HCT116 (cell line): ENCODE results near the gene DGKZ. TPM values are rescaled to one million over a fixed set of nuclear protein-coding genes. Genes with fewer than 3 reads are reported as not detected.

ENCODE experiments used
- ATAC-seq: fragments of 200-7000 bp; cut with Tn5 transposase; 2 replicates; pipeline ENCODE4 v1.9.1; 2020; ENCODE audit warnings: mild to moderate bottlenecking, moderate library complexity
- BruUV-seq: library from RNA; stranded (reverse); fragments of 400-500 nt; replicated peaks from 2 replicates; lab custom pipeline; 2021; lab: Mats Ljungman, UMichigan
- CTCF ChIA-PET: fragments of 300-600 bp; sonication (Branson Sonifier 250); formaldehyde crosslinking; loops from one replicate; lab custom pipeline; 2021; ENCODE audit warnings: antibody characterized with exemption; lab: Charles Lee
- POLR2A ChIA-PET: fragments of 300-600, 350-600 bp; sonication (Branson Sonifier 250); formaldehyde crosslinking; loops from one replicate; lab custom pipeline; 2021; ENCODE audit warnings: antibody characterized with exemption; lab: Charles Lee
- RAD21 ChIA-PET, 2 experiments: fragments of 300-600 bp; sonication (Branson Sonifier 250); formaldehyde crosslinking; loops; one replicate each; lab custom pipeline; 2023; ENCODE audit warnings: low total read pairs in 2 of 2; ENCODE audit not compliant: uncharacterized antibody in 2 of 2, unreplicated experiment in 2 of 2, low non-redundant PET in 1 of 2; lab: Charles Lee
- DNase-seq: peaks from one replicate; pipeline ENCODE4 v3.0.0-alpha.2; 2010; ENCODE audit warnings: low read depth, low spot score
- H2AFZ ChIP-seq: fragments of 200-600 bp; shearing (Covaris generic), sonication (generic); 2 replicates; pipeline ENCODE4 v1.6.1; 2017; ENCODE audit warnings: low read depth, mixed run types, mixed read lengths, antibody characterized with exemption, low read length; ENCODE audit not compliant: poor library complexity, severe bottlenecking
- H3K27ac ChIP-seq: 2 replicates; pipeline ENCODE4 v1.5.1; 2012; ENCODE audit warnings: low read depth, low read length
- H3K27me3 ChIP-seq: fragments of 200-600 bp; sonication (generic); 2 replicates; pipeline ENCODE4 v1.6.1; 2016; ENCODE audit warnings: mixed run types, low read length, mixed read lengths; ENCODE audit not compliant: insufficient read depth
- H3K36me3 ChIP-seq, 2 experiments: fragments of 200-500 bp in 1 of 2; fragments of 200-600 bp in 1 of 2; sonication (Bioruptor generic) in 1 of 2; sonication (generic) in 1 of 2; 2 replicates each; pipeline versions ENCODE4 v1.5.1 to v1.6.1; 2014 to 2016; ENCODE audit warnings: low read length in 2 of 2, inconsistent platforms in 1 of 2, mixed read lengths in 1 of 2, mixed run types in 1 of 2; ENCODE audit not compliant: insufficient read depth in 2 of 2, control insufficient read depth in 1 of 2
- H3K4me1 ChIP-seq, 2 experiments: fragments of 200-600 bp in 1 of 2; sonication (generic) in 1 of 2; 2 replicates each; pipeline versions ENCODE4 v1.5.1 to v1.6.1; 2012 to 2017; ENCODE audit warnings: low read length in 2 of 2, inconsistent platforms in 1 of 2, mild to moderate bottlenecking in 1 of 2, mixed read lengths in 1 of 2, mixed run types in 1 of 2, moderate library complexity in 1 of 2; ENCODE audit not compliant: insufficient read depth in 2 of 2, control insufficient read depth in 1 of 2
- H3K4me2 ChIP-seq: fragments of 200-600 bp; sonication (generic); 2 replicates; pipeline ENCODE4 v1.6.1; 2017; ENCODE audit warnings: mixed run types, low read length, mixed read lengths
- H3K4me3 ChIP-seq, 2 experiments: fragments of 200-600 bp in 1 of 2; sonication (generic) in 1 of 2; replicated peaks in 1 of 2; 2 replicates each; pipeline ENCODE4 v1.5.1; 2011 to 2016; ENCODE audit warnings: low read length in 2 of 2, control low read depth in 1 of 2, low read depth in 1 of 2, mild to moderate bottlenecking in 1 of 2, mixed read lengths in 1 of 2, mixed run types in 1 of 2
- H3K79me2 ChIP-seq: fragments of 200-600 bp; sonication (generic); 2 replicates; pipeline ENCODE4 v1.6.1; 2017; ENCODE audit warnings: mild to moderate bottlenecking, mixed run types, low read length, moderate library complexity, mixed read lengths; ENCODE audit not compliant: insufficient read depth
- H3K9ac ChIP-seq: fragments of 200-600 bp; sonication (generic); 2 replicates; pipeline ENCODE4 v1.6.1; 2016; ENCODE audit warnings: low read length, mixed read lengths
- H3K9me2 ChIP-seq: fragments of 200-600 bp; sonication (generic), shearing (Covaris generic); 2 replicates; pipeline ENCODE4 v1.6.1; 2017; ENCODE audit warnings: mixed run types, mild to moderate bottlenecking, moderate library complexity; ENCODE audit not compliant: insufficient read depth
- H3K9me3 ChIP-seq, 2 experiments: fragments of 200-500 bp in 1 of 2; fragments of 200-600 bp in 1 of 2; sonication (Bioruptor generic) in 1 of 2; sonication (generic) in 1 of 2; 2 replicates each; pipeline ENCODE4 v1.6.1; 2014 to 2017; ENCODE audit warnings: low read length in 2 of 2, mixed read lengths in 2 of 2, inconsistent platforms in 1 of 2, low read depth in 1 of 2, mild to moderate bottlenecking in 1 of 2, mixed run types in 1 of 2, moderate library complexity in 1 of 2; ENCODE audit not compliant: control insufficient read depth in 1 of 2, insufficient read depth in 1 of 2
- H4K20me1 ChIP-seq: fragments of 200-600 bp; sonication (generic), shearing (Covaris generic); 2 replicates; pipeline ENCODE4 v1.6.1; 2017; ENCODE audit warnings: mixed run types, mild to moderate bottlenecking, moderate library complexity; ENCODE audit not compliant: insufficient read depth
- EGR1 ChIP-seq: IDR thresholded peaks from 2 replicates; pipeline ENCODE4 v1.6.1; 2012; ENCODE audit warnings: low read depth
- EZH2phosphoT487 ChIP-seq: fragments of 200-600 bp; IDR thresholded peaks from 2 replicates; pipeline ENCODE4 v1.6.1; 2018; ENCODE audit warnings: antibody characterized with exemption, borderline replicate concordance
- POLR2AphosphoS5 ChIP-seq: IDR thresholded peaks from 2 replicates; pipeline ENCODE4 v1.6.1; 2011; ENCODE audit warnings: mild to moderate bottlenecking, low read depth, low read length, moderate library complexity
- SIN3A ChIP-seq: IDR thresholded peaks from 2 replicates; pipeline ENCODE4 v1.6.1; 2012; ENCODE audit warnings: low read depth
- SRF ChIP-seq: IDR thresholded peaks from 2 replicates; pipeline ENCODE4 v1.6.1; 2012; ENCODE audit warnings: low read depth
- TCF7L2 ChIP-seq: IDR thresholded peaks from 2 replicates; pipeline ENCODE4 v1.7.0; 2011; ENCODE audit warnings: borderline replicate concordance, inconsistent platforms; ENCODE audit not compliant: insufficient read depth, insufficient read length; ENCODE audit errors: extremely low read depth
- YY1 ChIP-seq: IDR thresholded peaks from 2 replicates; pipeline ENCODE4 v1.6.1; 2011; ENCODE audit warnings: low read length, low read depth, moderate library complexity, mild to moderate bottlenecking; ENCODE audit not compliant: insufficient replicate concordance; ENCODE audit errors: extremely low read depth
- ZFX ChIP-seq: fragments of 450-650 bp; IDR thresholded peaks from 2 replicates; pipeline ENCODE4 v1.6.1; 2017
- ZNF274 ChIP-seq: fragments of 200-500 bp; sonication (Bioruptor generic); IDR thresholded peaks from 2 replicates; pipeline ENCODE4 v1.6.1; 2014; ENCODE audit warnings: mild to moderate bottlenecking, low read depth, low read length, inconsistent platforms
- intact Hi-C: fragments of 100-400 bp; cut with micrococcal nuclease; formaldehyde crosslinking; loops from 2 replicates; pipeline ENCODE4 v1.10.0; 2022
- total RNA-seq: library from RNA; stranded (reverse); gene quantifications from one replicate; pipeline ENCODE4 v1.2.1, GENCODE V29; 2021; ENCODE audit not compliant: unreplicated experiment

Gene DGKZ
- total RNA-seq, 1 experiment from 2014 or later: 70.2 TPM

DNA sequence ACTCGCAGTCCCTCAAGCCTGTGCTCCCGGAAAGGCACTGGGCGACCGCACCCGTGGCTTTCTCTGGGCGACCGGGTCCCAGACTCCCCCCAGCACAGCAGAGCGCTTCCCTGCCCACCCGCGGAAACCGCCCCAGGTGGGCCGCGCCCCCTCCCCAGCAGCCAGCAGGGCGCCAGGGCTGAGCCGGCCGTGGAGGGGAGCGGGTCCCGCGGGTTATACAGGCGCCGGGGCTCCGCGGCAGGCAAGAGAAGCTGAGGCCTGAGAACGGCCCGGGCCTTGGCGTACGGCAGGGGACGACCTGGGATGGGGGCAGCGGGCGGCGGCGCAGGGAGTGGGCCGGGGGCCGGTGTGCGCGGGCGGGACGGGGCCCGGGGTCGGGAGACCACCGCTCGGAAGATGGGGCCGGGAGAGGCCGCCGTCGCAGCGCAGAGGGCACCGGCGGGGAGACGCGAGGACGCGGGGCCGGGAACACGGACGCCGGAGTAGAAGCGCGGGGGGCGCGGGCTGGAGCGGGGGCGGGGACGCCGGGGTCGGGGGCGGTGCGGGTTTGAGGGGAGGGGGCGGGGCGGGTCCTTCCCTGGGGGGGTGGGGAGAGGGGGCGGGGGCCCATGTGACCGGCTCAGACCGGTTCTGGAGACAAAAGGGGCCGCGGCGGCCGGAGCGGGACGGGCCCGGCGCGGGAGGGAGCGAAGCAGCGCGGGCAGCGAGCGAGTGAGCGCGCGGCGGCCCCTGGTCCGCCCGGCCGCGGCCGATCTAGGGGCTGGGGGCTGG lies 34.0 kb downstream of the DGKZ start, which contains the start of gene MDK:
MDK (plus strand) TSS at position 622 of the 771 bp plus-strand sequence. CDS start 389 bp downstream, outside the sequence.
- ATAC-seq: peak; percentile 32
- peak within 1 kb of the TSS; percentile 100 for H3K4me2 ChIP-seq
- CTCF ChIA-PET: no interaction called here
- TF ChIP-seq TCF7L2: peak; percentile 82
- TF ChIP-seq YY1: no peak
- no peak for TF ChIP-seq EZH2phosphoT487
- no peak for TF ChIP-seq SIN3A
- peak within 1 kb of the TSS; percentile 73 to 85 for H3K4me3 ChIP-seq
- RAD21 ChIA-PET: no interaction called here
- POLR2A ChIA-PET: no interaction called here
- peak within 1 kb of the TSS; percentile 96 for H3K27ac ChIP-seq
- no peak for DNase-seq
- H3K4me1 ChIP-seq: peaks cover 23 to 60% of the 10 kb centered on the region in 2 experiments
- peak within 1 kb of the TSS; percentile 91 for H3K9ac ChIP-seq
- no peaks in the 10 kb centered on the region for H4K20me1 ChIP-seq
- no peaks in the 10 kb centered on the region for H3K9me2 ChIP-seq
- intact Hi-C loops: loop anchor here (10.0 kb wide), 2 partner anchors 234 to 424 kb away; partner anchors contain the start of genes ATG13 and HARBI1
- H3K79me2 ChIP-seq: peaks cover 12% of the 10 kb centered on the region; the same call in 1 of the 2 replicates
- H3K36me3 ChIP-seq: peaks cover 0 to 4% of the 10 kb centered on the region in 2 experiments; a peak in 2 of 4 replicates
- no peaks in the 10 kb centered on the region for H3K9me3 ChIP-seq
- BruUV-seq: no TSS peak
- H3K27me3 ChIP-seq: no peaks in the 10 kb centered on the region
- H2AFZ ChIP-seq: no peak within 1 kb of the TSS

DNA sequence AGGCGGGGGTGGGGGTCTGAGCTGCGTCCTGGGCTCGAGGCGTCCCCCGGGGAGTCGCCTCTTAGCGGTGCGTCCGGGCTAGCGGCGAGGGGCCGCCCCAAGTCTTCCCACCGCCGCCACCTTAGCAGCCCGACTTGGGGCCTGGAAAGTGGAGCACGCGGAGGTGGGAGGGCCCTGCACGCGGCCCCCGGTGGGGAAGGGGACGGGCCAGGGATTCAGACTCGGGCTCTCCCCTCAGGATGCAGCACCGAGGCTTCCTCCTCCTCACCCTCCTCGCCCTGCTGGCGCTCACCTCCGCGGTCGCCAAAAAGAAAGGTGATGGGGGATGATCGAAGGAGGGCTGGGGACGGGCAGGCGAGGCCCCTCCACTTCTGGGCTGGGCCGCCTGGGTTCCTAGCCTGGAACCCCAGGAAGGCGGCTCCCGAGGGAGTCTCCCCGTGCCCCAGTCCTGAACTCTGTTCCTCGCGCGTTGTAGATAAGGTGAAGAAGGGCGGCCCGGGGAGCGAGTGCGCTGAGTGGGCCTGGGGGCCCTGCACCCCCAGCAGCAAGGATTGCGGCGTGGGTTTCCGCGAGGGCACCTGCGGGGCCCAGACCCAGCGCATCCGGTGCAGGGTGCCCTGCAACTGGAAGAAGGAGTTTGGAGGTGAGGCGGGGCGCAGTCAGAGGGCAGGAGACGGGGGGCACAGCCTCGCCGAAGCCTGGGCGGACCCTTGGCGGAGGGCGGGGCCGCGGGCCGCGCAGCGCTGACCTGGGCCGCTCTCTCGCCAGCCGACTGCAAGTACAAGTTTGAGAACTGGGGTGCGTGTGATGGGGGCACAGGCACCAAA lies 34.8 kb downstream of the DGKZ start:
- H3K9ac ChIP-seq: peak overlapping the region; percentile 91
- no peaks in the 10 kb centered on the region for H3K27me3 ChIP-seq
- no peak overlapping the region for H2AFZ ChIP-seq
- DNase-seq: no peak
- H3K36me3 ChIP-seq: peaks cover 0 to 4% of the 10 kb centered on the region in 2 experiments; a peak in 1 of 4 replicates
- CTCF ChIA-PET: interaction anchor here (1.1 to 1.6 kb wide), 6 partner anchors 10 to 535 kb away, joined by 3 to 13 read pairs (median 6); partner anchors contain the start of genes CHRM4 and CRY2
- TF ChIP-seq POLR2AphosphoS5 (peak; percentile 34; the same call in 1 of the 2 replicates), TCF7L2 (peak; percentile 23), EGR1 (no peak), ZNF274 (no peak), SRF (no peak), ZFX (peak; percentile 75)
- TF ChIP-seq, all 23 proteins: peak for 3
- H3K4me1 ChIP-seq: peaks cover 28 to 68% of the 10 kb centered on the region in 2 experiments
- H3K4me3 ChIP-seq: peak overlapping the region; percentile 73 to 85
- BruUV-seq: TSS peak; percentile 86
- no peaks in the 10 kb centered on the region for H4K20me1 ChIP-seq
- peak; percentile 18 for ATAC-seq
- RAD21 ChIA-PET: no interaction called here
- H3K79me2 ChIP-seq: peaks cover 12% of the 10 kb centered on the region; the same call in 1 of the 2 replicates
- peak overlapping the region; percentile 85 for H3K4me2 ChIP-seq
- H3K9me3 ChIP-seq: no peaks in the 10 kb centered on the region
- H3K27ac ChIP-seq: peak overlapping the region; percentile 80
- POLR2A ChIA-PET: no interaction called here
- intact Hi-C loops: loop anchor here (10.0 kb wide), 2 partner anchors 233 to 423 kb away; partner anchors contain the start of genes ATG13 and HARBI1
- H3K9me2 ChIP-seq: no peaks in the 10 kb centered on the region
